ENCODE data around the gene GRIK5.

DNA sequence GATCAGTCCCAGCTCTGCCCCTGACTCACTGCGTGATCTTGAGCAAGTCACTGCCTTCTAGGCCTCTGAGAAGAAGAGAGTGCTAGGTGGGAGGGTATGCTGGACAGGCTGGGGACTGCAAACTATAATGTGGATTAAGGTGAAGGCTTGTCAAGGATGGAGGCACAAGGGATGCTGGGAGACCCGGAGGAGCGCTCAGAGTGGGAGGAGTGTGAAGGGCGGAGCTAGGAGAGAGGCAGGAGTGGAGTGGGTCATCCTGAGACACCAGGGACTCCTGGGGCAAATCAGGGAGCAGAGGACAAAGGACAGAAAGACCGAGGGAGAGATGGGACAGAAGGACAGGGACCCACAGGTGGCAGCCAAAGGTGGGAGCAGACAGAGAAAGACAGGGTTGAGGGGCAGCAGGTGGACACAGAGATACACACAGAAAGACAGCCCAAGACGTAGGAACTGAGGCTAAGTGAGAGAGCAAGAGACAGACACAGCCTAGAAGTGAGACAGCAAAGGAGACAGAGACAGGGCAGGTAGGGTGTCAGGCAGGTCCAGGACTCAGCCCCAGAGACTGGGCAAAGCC is 2.6 kb downstream of the GRIK5 start:
- TF ChIP-seq, protein P1, sequence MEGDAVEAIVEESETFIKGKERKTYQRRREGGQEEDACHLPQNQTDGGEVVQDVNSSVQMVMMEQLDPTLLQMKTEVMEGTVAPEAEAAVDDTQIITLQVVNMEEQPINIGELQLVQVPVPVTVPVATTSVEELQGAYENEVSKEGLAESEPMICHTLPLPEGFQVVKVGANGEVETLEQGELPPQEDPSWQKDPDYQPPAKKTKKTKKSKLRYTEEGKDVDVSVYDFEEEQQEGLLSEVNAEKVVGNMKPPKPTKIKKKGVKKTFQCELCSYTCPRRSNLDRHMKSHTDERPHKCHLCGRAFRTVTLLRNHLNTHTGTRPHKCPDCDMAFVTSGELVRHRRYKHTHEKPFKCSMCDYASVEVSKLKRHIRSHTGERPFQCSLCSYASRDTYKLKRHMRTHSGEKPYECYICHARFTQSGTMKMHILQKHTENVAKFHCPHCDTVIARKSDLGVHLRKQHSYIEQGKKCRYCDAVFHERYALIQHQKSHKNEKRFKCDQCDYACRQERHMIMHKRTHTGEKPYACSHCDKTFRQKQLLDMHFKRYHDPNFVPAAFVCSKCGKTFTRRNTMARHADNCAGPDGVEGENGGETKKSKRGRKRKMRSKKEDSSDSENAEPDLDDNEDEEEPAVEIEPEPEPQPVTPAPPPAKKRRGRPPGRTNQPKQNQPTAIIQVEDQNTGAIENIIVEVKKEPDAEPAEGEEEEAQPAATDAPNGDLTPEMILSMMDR (IDR thresholded peaks at IDR 0.05) = no peak
- TF ChIP-seq POLR2A (IDR thresholded peaks at IDR 0.05) = no peak

Data from right lobe of liver (tissue), 4 donors.